SK-N-SH treated with all-trans-retinoic acid at 6 μM for 48 hours (cell line): ENCODE measurements around the gene ADPRH.

ENCODE experiments used
- ATAC-seq: fragments of 200-7000 bp; cut with Tn5 transposase; 3 replicates; pipeline ENCODE4 v1.9.1; 2020; ENCODE audit warnings: mild to moderate bottlenecking, moderate library complexity
- ARNTL ChIP-seq: fragments of 450-650 bp; formaldehyde crosslinking; IDR thresholded peaks from 2 replicates; pipeline ENCODE4 v1.5.0; 2020; ENCODE audit warnings: low read depth, mild to moderate bottlenecking, moderate library complexity, borderline replicate concordance
- BACH2 ChIP-seq: fragments of 250-450 bp; sonication (Bioruptor Pico); IDR thresholded peaks from 2 replicates; pipeline ENCODE4 v1.9.0; 2021; ENCODE audit warnings: mild to moderate bottlenecking, borderline replicate concordance
- CSDC2 ChIP-seq: fragments of 250-450 bp; sonication (Bioruptor Pico); IDR thresholded peaks from 2 replicates; pipeline ENCODE4 v1.5.0; 2020; ENCODE audit warnings: mild to moderate bottlenecking, moderate library complexity
- ESRRG ChIP-seq: fragments of 250-450 bp; sonication (Bioruptor Pico); IDR thresholded peaks from 2 replicates; pipeline ENCODE4 v1.6.1; 2021; ENCODE audit warnings: mild to moderate bottlenecking
- ISL1 ChIP-seq: fragments of 250-450 bp; sonication (Bioruptor Pico); IDR thresholded peaks from 2 replicates; pipeline ENCODE4 v2.1.2; 2022; ENCODE audit warnings: mild to moderate bottlenecking, moderate library complexity
- PPARA ChIP-seq: fragments of 250-450 bp; sonication (Bioruptor Pico); IDR thresholded peaks from 2 replicates; pipeline ENCODE4 v1.5.0; 2020; ENCODE audit warnings: mild to moderate bottlenecking, borderline replicate concordance
- RARB ChIP-seq: fragments of 250-450 bp; sonication (Bioruptor Pico); IDR thresholded peaks from 2 replicates; pipeline ENCODE4 v1.8.0; 2021; ENCODE audit warnings: mild to moderate bottlenecking, moderate library complexity
- SNAI2 ChIP-seq: fragments of 250-450 bp; sonication (Bioruptor Pico); IDR thresholded peaks from 2 replicates; pipeline ENCODE4 v1.5.0; 2020; ENCODE audit warnings: mild to moderate bottlenecking, moderate library complexity
- TCF4 ChIP-seq: fragments of 250-450 bp; sonication (Bioruptor Pico); IDR thresholded peaks from 2 replicates; pipeline ENCODE4 v1.8.0; 2021; ENCODE audit warnings: mild to moderate bottlenecking, moderate library complexity, borderline replicate concordance
- TOX ChIP-seq: fragments of 250-450 bp; sonication (Bioruptor Pico); IDR thresholded peaks from 2 replicates; pipeline ENCODE4 v1.8.0; 2021; ENCODE audit warnings: mild to moderate bottlenecking, moderate library complexity, borderline replicate concordance
- TSHZ2 ChIP-seq: fragments of 250-450 bp; sonication (Bioruptor Pico); IDR thresholded peaks from 2 replicates; pipeline ENCODE4 v1.5.0; 2020; ENCODE audit warnings: mild to moderate bottlenecking, moderate library complexity
- ZC3H10 ChIP-seq: fragments of 250-450 bp; sonication (Bioruptor Pico); IDR thresholded peaks from 2 replicates; pipeline ENCODE4 v1.5.1; 2021; ENCODE audit warnings: mild to moderate bottlenecking, moderate library complexity
- ZFP30 ChIP-seq: fragments of 450-650 bp; formaldehyde crosslinking; IDR thresholded peaks from 2 replicates; pipeline ENCODE4 v1.5.0; 2022; ENCODE audit warnings: mild to moderate bottlenecking, moderate library complexity
- ZNF565 ChIP-seq: fragments of 450-650 bp; formaldehyde crosslinking; conservative IDR thresholded peaks from 2 replicates; pipeline ENCODE4 v1.5.0; 2020; ENCODE audit warnings: low read depth, mild to moderate bottlenecking, moderate library complexity
- ZNF70 ChIP-seq: fragments of 450-650 bp; formaldehyde crosslinking; IDR thresholded peaks from 2 replicates; pipeline ENCODE4 v1.5.0; 2020; ENCODE audit warnings: mild to moderate bottlenecking, moderate library complexity
- ZNF8 ChIP-seq: fragments of 450-650 bp; formaldehyde crosslinking; IDR thresholded peaks from 2 replicates; pipeline ENCODE4 v1.5.0; 2020; ENCODE audit warnings: mild to moderate bottlenecking, moderate library complexity
- TF ChIP-seq, protein P1 (sequence below): fragments of 250-450 bp; sonication (Bioruptor Pico); IDR thresholded peaks from 2 replicates; pipeline ENCODE4 v1.5.1; 2021; ENCODE audit warnings: mild to moderate bottlenecking, moderate library complexity
- TF ChIP-seq, protein P2 (sequence below): fragments of 250-450 bp; sonication (Bioruptor Pico); IDR thresholded peaks from 2 replicates; pipeline ENCODE4 v1.8.0; 2021; ENCODE audit warnings: low read depth, mild to moderate bottlenecking, moderate library complexity, borderline replicate concordance
- TF ChIP-seq, protein P3 (sequence below): fragments of 250-450 bp; sonication (Bioruptor Pico); IDR thresholded peaks from 2 replicates; pipeline ENCODE4 v1.8.0; 2020; ENCODE audit warnings: mild to moderate bottlenecking, moderate library complexity, borderline replicate concordance

The ADPRH gene

GRCh38 chr3:119582178-119582577 is 2.9 kb downstream of the ADPRH start:
- TF ChIP-seq, protein P1, sequence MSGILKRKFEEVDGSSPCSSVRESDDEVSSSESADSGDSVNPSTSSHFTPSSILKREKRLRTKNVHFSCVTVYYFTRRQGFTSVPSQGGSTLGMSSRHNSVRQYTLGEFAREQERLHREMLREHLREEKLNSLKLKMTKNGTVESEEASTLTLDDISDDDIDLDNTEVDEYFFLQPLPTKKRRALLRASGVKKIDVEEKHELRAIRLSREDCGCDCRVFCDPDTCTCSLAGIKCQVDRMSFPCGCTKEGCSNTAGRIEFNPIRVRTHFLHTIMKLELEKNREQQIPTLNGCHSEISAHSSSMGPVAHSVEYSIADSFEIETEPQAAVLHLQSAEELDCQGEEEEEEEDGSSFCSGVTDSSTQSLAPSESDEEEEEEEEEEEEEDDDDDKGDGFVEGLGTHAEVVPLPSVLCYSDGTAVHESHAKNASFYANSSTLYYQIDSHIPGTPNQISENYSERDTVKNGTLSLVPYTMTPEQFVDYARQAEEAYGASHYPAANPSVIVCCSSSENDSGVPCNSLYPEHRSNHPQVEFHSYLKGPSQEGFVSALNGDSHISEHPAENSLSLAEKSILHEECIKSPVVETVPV (CRISPR knock-in tag): no peak
- no peak for TF ChIP-seq ISL1 (CRISPR knock-in tag)
- TF ChIP-seq TOX (CRISPR knock-in tag): no peak
- TF ChIP-seq ZC3H10 (CRISPR knock-in tag): no peak
- no peak for TF ChIP-seq PPARA (CRISPR knock-in tag)
- TF ChIP-seq ZNF8: no peak
- no peak for TF ChIP-seq BACH2 (CRISPR knock-in tag)
- TF ChIP-seq, protein P2, sequence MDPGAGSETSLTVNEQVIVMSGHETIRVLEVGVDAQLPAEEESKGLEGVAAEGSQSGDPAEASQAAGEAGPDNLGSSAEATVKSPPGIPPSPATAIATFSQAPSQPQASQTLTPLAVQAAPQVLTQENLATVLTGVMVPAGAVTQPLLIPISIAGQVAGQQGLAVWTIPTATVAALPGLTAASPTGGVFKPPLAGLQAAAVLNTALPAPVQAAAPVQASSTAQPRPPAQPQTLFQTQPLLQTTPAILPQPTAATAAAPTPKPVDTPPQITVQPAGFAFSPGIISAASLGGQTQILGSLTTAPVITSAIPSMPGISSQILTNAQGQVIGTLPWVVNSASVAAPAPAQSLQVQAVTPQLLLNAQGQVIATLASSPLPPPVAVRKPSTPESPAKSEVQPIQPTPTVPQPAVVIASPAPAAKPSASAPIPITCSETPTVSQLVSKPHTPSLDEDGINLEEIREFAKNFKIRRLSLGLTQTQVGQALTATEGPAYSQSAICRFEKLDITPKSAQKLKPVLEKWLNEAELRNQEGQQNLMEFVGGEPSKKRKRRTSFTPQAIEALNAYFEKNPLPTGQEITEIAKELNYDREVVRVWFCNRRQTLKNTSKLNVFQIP (CRISPR knock-in tag): no peak
- TF ChIP-seq SNAI2 (CRISPR knock-in tag): no peak
- no peak for TF ChIP-seq ZFP30 (CRISPR knock-in tag)
- no peak for TF ChIP-seq TSHZ2
- TF ChIP-seq, all 23 proteins: peak for 0
- no peak for ATAC-seq

DNA sequence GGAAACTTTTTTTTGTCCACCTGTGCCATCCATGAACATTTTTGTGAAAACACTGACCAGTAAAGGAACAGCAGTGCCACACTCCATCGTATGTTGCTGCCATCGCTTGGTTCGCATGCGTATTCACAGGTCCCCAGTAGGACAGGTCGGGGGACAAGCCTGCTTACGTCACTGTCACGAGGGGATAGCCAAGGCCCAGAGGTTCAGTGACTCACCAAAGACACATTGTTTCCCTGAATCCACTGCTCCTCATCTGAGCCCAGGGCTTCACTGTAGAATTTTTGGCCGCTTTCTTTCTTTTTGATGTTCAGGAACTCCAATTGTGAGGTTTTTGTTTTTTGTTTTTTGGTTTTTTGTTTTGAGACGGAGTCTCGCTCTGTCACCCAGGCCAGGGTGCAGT is 5.9 kb downstream of the ADPRH start:
- no peak for ATAC-seq
- TF ChIP-seq, protein P1 (CRISPR knock-in tag): no peak
- TF ChIP-seq, protein P2 (CRISPR knock-in tag): no peak
- TF ChIP-seq CSDC2 (CRISPR knock-in tag) (no peak), ZFP30 (CRISPR knock-in tag) (no peak), SNAI2 (CRISPR knock-in tag) (no peak), PPARA (CRISPR knock-in tag) (no peak), TSHZ2 (no peak)
- TF ChIP-seq, all 23 proteins: peak for 0

DNA sequence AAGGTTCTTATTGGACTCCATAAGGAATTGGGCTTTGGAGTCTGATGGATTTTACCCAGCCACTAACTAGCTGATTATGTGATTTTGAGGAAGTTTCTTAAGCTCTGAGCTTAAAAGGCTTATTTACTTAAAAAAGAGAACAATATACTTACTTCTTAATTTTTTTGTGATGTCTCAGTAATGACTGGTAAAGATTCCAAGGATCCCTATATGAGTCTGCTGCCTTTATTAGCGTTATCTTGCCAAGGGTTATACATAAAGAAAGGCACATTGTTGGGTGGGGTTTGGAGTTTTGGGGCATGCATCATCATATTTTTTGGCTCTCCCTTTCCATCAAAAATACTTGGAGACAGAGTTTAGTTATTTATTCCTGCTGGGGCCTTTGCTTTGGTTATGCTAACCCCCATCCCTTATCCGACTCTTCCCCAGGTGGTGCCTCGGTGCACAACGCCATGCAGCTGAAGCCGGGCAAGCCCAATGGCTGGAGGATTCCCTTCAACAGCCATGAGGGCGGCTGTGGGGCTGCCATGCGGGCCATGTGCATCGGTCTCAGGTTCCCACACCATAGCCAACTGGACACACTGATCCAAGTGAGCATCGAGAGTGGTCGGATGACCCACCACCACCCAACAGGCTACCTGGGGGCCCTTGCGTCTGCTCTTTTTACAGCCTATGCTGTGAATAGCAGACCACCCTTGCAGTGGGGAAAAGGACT is 6.7 kb downstream of the ADPRH start:
- no peak for ATAC-seq
- TF ChIP-seq ZNF565 (CRISPR knock-in tag): no peak
- TF ChIP-seq ARNTL (CRISPR knock-in tag): no peak
- no peak for TF ChIP-seq RARB (CRISPR knock-in tag)
- TF ChIP-seq ZNF70 (CRISPR knock-in tag): no peak
- TF ChIP-seq, protein P3, sequence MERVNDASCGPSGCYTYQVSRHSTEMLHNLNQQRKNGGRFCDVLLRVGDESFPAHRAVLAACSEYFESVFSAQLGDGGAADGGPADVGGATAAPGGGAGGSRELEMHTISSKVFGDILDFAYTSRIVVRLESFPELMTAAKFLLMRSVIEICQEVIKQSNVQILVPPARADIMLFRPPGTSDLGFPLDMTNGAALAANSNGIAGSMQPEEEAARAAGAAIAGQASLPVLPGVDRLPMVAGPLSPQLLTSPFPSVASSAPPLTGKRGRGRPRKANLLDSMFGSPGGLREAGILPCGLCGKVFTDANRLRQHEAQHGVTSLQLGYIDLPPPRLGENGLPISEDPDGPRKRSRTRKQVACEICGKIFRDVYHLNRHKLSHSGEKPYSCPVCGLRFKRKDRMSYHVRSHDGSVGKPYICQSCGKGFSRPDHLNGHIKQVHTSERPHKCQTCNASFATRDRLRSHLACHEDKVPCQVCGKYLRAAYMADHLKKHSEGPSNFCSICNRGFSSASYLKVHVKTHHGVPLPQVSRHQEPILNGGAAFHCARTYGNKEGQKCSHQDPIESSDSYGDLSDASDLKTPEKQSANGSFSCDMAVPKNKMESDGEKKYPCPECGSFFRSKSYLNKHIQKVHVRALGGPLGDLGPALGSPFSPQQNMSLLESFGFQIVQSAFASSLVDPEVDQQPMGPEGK (CRISPR knock-in tag): no peak
- no peak for TF ChIP-seq CSDC2 (CRISPR knock-in tag)
- no peak for TF ChIP-seq ESRRG (CRISPR knock-in tag)
- no peak for TF ChIP-seq TCF4 (CRISPR knock-in tag)
- no peak for TF ChIP-seq TSHZ2
- TF ChIP-seq PPARA (CRISPR knock-in tag): no peak
